NCI-H1436 treated with DMSO at 0.1 percent for 48 hours (cell line): ENCODE data around the gene PARL.
A peak's percentile ranks its signal among the peaks of the same experiment; 100 is the strongest.

Source experiments
- DNase-seq: peaks from one replicate; lab custom pipeline; 2025; lab: John Stamatoyannopoulos, UW

PARL gene, protein sequence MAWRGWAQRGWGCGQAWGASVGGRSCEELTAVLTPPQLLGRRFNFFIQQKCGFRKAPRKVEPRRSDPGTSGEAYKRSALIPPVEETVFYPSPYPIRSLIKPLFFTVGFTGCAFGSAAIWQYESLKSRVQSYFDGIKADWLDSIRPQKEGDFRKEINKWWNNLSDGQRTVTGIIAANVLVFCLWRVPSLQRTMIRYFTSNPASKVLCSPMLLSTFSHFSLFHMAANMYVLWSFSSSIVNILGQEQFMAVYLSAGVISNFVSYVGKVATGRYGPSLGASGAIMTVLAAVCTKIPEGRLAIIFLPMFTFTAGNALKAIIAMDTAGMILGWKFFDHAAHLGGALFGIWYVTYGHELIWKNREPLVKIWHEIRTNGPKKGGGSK

DNA sequence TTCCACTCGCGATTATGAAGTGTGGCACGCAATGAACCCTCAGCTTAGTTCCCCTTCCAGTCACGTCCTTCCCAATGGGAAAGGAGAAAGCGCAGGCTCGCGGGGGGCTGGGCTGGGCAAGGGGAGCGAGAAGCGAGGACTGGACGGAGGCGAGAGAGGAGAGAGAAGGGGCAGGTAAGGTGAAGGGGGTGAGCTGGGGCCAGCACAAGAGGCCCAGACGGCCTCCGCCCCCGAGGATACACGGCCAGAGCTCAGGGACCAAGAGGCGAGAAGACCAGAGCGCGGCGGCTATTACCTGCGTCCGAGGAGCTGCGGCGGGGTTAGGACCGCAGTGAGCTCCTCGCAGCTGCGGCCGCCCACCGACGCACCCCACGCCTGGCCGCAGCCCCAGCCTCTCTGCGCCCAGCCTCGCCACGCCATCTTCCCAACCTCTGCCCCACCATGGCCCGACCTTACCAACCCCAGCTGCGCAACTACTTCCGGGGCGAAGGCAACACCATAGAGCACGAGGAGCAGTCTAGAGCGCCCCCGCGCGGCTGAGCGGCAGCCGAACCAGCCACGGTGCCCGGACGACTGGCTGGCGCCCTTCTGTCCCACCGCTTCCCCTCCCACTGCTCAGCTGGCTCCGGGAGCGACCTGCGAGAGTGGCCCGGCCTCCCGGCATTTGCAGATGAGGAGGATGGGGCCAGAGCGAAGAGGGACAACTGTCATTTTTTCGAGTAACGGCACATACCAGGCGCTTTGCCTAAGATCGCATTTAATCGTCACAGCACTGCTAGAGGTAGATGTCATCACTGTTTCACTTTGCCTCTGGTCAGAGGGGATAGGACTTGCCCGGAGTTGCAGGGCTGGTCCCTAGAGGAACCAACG lies at the start of gene PARL:
Gene PARL (minus strand): TSS at position 454 of the 870 bp plus-strand sequence. CDS start 34 bp downstream, at position 420.
- DNase-seq, result peak; percentile 77

DNA sequence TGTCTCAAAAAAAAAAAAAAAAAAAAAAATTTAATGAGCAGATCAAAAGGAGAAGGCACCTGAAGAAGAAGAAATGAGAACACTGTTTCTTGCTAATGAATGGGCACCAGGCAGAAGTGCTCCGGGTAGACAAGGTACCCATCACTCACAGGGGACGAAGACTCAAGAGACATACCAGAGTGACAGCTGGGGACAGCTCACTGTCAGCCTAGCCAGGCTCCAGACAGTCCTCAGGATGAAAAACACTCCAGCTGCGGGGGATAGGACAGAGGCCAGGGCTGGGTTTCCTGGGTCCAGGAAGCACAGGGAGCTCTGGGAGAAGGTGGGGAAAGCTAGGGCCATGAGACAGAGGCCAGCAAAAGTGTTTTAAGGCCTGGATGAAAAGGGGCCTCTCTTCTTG lies 48.5 kb upstream of the PARL start:
- DNase-seq, result no peak

DNA sequence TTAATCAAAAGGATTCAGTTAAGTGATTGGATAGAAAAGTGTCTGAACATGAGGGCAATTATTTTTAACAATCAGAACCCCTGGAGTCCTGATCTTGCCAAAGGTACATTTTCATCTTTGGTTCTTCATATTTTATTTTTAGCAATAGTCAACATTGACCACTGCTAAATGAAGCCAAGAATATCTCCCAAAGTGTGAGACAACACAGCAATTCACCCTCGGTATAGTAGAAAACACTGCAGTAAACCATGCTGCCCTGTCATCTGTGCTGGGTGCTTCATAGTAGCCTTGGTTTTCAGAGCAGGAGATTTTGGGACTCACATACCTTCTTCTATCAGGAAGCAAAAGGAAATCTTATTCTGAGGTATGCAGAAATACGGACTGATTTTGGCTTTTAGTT lies 47.2 kb upstream of the PARL start:
- no peak for DNase-seq

DNA sequence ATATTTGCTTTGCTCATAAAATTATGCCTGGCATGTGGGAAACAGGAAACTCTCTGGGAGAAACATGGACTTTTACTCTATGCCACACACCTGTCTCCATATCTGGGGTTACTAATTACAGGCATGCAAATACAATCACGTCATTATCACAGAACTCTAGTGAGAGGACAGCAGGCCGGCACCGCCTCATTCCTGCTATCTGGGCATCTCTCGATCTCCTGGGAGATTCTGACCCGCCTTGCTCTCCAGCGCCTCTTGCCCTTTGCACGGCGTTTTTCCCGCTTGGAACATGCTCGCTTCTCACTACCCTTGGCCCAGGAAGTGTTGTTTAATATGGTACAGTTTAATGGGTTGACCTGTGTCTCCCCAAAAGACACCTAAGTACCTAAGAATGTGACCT lies 45.4 kb upstream of the PARL start:
- DNase-seq, result no peak

DNA sequence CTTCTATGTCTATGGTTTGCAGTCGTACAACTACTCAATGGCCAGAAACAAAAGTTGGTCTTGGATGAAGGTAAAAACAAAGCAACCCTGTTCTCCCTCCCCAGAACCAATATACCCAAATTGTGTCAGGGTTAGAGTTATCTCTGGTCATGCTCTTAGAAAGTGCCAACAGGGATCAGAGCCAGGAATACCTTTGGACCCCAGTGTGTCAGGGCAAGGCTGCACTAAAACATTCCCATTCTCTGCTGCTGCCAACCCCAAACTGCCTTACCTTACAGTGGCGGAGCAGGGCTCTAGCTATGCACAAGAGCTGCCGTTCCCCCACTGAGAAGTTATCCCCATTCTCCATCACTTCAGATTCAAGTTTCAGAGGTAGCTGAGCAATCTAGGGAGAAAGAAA lies 42.4 kb upstream of the PARL start:
- DNase-seq, result no peak

DNA sequence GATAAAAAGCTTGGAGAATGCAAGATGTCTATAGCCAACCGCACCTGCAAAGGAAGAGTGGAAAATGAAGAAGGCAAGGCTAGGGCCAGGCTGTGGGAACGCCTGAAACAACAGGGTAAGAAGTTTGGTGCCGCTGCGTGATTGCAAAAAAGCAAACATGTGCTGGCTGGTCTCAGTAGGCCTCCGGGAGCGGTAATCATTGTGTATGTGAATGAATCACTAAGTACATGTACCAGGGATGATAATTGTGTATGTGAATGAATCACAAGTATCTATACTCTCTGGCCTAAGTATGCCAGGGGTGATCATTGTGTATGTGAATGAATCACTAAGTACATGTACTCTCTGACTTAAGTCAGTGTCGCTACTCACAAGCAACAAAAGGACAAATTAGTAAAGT lies 40.3 kb upstream of the PARL start:
- DNase-seq, result peak; percentile 19

DNA sequence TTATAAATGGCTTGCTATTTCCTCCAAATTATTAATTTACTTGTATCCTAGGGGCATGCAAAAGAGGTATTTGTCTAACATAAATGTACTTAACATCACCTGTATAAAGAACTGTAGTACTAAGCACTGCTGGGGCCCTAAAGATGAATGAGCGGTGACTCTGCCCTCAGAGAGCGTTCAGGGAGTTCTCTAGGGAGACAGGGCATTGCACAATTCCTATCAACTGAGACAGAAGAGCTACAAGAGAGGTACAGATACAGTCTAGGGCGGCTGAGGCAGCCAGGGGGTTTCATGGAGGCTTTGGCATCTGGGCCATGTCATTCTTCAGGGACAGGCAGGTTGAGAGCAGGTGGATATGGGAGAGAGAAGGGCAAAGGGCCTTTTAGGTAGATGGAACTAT lies 39.9 kb upstream of the PARL start:
- no peak for DNase-seq

DNA sequence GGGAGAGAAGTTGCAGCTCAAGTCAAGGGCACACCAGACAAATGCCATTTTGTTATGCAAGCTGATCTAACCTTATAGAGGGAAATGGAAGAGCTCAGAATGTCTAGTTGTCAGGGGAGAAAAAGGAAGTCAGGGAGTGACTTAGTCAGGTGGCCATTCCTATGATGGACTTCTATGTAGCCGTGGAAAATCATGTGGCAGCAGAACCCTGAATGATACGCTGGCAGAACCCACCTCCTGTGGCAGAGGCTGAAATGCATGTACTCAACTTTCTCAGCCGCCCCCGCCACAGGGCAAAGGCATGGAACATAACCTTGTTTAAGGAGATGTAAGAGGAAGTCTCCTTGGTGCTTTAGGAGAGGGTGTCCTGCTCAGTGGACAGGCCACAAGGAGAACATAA lies 37.7 kb upstream of the PARL start:
- no peak for DNase-seq

DNA sequence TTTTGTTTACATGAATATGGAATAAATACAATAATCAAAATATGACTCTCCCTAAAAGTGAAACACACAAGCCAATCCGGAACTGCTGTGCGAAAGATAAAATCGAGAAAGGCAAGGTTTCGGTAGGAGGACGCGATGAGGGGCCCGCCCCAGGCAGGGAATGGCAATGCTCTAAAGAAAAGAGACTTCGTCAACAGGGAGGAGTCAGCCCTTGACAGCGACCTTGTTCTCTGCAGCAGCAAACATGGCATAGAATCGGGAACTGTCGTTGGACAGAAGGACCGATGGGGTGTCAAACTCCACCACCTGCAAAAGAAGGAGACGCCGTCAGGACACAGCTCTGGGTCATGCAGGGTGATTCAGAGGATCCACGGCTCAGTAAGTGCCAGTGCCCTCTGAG lies 36.4 kb upstream of the PARL start:
- DNase-seq, result no peak

DNA sequence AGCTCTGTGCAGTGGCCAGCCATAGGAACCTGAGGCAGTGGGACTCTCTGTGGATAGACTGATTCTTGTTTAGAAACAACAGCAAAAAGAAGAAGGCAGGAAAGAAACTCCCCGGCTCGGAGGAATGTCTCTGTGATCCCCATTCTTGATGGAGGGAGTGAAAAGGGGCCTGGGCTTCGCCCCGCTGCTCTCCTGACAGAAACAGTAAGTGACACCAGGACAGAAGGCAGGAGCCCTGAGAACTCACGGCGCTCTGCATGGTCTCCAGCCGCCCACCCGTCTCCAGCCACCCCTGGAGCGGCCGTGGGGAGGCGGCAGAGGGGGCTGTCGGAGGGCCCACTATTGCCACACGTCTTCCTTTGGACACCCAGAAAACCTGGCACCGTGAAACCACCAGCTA lies 35.7 kb upstream of the PARL start:
- DNase-seq, result no peak

DNA sequence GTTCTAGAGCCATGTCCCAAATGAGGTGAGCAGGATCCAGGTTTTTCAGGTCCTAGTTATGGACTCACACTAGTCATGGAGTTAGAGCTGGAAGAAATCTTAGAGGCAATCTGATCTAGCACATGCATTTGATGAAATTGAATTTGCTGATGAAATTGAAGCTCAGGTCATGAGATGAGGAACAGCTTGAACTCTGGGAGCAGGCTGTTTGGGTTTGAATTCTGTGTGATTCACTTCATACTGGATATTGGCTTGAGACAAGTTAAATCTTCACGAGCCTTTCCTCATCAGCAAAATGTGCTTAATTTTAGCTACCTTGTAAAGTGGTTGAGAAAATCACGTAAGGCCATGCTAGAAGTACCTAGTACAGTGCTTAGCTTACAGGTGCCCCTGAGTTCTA lies 33.5 kb upstream of the PARL start:
- DNase-seq, result no peak

DNA sequence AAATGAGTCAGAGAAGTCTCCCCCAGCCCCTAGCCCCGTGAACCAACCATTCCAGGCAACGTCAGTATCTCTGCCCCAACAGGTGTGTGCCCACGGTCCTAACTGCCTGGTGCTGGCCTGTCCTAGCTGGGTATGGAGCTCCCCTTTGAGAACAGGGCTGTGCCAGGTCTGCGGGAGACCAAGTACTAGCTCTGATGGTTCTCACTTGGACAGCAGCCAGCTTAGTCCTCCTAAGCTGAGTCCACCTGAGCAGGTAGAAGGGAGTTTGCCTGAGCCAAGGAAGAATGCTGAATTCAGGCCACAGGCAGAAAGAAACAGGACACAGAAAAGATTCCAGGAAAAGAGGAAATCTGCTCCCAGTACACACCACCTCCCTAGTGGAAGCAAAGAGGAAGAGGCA lies 33.1 kb upstream of the PARL start:
- DNase-seq, result no peak

DNA sequence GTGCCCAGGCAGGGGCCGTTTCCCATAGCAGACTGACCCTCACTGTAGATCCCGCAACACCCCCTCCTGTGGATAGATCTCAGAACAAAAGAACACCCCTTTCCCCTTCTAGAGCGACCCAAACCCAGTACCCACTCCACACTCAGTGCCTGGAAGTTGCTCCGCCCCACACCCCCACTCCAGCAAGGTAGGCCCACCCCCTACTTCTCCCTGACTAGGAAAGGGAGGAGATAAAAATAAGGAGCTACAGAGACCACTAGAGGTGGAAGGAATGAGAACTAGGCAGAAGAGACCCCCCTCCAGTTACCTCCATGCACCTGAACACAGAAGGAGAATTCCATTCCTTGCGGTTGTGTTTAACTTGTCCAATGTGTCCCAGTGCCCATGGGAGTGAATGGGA lies 30.2 kb upstream of the PARL start:
- no peak for DNase-seq

DNA sequence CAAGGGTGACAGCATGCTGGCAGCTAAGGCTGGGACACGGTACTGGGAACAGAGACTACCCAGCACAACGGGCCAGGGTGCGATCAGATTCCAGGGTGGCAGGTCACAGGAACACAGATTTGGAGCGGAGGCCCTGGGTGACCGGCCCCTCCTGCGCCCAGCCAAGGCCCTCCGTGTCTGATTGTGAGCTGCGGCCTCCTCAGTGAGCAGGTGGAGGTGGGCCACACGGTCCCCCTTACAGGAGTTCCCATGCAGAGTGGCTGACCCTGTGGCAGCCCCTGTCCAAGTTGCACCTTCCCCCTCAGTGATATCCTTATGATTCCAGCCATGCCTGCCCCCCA lies 28.9 kb upstream of the PARL start:
- DNase-seq, result no peak

DNA sequence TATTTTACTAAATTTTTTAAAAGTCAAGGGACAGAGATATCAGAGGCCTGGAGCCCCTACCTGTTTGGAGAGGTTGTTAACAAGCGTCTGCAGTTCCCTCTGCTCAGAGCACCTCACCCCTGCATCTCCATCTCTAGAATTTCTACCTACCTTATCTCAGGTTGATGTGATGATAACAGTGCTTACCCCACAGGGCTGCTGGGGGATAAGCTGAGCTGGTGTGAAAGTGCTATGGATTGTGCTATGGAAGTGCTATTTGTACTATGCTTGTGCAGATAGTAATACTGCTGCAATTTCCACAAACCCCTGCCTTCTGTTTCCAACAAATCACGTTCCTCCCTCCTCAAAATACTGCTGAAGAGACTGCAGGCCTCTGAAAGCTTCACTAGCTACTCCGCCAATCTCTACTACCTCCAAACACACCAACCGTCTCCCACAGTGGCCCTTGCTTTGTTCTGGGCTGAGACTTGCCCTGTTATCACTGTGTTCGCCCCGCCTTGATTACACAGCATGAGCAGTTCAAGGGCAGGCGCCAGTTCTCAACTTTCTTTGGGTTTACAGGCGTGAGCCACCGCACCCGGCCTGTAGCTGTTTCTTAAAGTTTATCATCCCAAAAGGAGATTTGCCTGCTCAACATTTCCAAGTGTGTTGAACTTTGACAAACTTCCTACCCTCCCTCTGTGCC lies 28.4 kb upstream of the PARL start:
- DNase-seq, result no peak

DNA sequence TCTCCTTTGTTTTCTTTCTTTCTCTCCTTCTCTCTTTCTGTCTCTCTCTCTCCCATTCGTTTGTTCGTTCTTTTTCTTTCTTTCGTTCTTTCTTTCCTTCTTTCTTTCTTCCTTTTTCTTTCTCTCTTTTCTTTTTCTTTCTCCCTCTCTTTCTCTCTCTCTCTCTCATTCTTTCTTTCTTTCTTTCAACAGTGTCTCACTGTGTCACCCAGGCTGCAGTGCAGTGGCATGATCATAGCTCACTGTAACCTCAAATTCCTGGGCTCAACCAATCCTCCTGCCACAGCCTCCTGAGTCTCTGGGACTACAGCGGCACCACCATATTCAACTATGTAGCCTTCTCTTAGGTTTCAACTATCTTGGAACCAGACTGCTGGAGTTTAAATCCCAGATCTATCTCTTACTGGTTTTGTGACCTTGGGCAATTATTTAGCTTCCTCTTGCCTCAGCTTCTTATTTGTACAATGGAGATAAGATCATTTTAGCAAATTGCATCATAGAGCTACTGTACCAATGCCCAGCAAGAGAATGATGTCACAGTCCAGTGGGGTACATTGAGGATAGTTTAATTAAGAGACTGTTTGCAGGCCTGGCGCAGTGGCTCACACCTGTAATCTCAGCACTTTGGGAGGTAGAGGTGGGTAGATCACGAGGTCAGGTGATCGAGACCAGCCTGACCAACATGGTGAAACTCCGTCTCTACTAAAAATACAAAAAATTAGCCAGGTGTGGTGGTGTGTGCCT lies 27.3 kb upstream of the PARL start:
- DNase-seq, result no peak

DNA sequence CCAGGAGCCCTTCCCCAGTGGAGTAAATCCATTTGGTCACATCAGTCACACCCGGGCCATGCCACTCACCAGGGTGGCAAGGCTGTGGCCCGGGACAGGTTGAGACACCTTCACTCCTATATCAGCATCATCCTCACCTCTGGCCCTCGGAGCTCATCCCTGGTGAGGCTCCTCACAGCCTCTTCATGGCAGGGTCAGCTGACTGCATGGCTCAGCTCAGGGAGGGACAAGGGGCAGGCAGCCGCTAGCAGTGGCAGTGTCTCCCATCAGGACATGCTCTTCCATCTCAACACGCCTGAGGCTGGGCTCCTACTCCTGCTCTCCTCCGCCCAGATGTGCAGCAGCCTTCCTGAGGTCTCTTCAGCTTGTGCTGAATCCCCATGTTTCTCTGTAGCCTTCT lies 26.4 kb upstream of the PARL start:
- DNase-seq, result no peak

DNA sequence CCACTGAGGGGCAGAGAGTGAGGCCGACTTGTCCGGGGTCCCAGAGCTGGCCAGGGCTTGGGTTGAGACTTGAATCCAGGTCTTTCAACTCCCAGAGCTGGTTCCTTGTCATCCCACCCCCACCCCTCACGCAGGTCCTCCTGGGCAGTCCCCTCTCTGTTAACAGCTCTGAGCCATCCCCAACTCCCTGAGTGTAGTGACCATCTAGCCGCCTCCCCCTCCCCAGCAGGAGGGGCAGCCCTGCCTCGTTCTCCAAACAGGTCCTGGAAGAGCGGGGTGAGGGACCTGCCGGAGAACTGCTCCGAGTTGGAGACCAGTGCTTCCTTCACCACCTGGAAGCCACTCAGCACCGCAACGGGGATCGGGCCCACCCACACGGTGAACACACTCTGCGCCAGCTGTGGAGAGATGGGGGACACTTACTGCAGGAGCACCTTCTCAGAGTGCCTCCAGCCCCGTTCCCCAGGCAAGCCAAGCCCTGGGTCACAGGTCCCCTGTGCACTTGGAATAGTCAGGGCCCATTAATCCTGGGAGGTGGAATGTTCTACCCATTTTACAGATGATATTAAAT lies 24.4 kb upstream of the PARL start:
- DNase-seq, result no peak

DNA sequence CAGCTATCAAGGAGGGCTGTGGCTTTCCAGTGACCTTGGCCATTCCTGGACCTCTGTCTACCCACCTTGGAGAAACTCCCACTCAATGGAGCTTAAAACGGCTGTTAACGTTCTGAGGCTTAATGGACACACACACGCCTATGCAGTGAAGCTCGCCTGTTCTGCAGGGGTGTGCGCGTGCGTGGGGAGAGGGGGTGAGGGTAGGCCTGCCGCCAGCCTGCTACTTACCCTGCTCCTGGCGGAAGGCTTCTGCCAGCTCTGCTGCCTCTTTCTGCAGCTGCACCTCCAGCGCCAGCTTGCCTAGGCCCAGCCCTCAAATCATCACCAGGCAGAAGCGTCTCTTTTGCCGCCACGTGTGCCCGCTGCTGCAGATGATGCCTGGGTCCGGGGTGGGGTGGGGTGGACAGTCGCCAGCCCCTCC lies 23.2 kb upstream of the PARL start:
- DNase-seq, result no peak

DNA sequence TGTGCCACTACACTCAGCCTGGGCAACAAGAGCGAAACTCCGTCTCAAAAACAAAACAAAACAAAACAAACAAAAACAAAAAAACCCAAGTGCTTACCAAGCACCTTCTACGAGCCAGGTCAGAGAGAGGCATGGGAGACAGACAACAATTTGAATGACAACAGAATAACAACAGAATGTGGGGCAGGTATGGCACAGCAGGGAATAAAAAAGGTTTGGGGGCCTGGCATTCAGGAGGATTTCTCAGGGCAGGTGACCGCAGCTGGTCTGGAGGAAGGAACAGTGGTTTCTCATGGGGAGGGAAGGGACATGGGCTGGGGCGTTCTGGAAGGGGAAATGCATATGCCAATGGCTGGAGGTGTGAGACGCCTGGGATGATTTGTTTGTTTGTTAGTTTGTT lies 22.5 kb upstream of the PARL start:
- DNase-seq, result no peak

DNA sequence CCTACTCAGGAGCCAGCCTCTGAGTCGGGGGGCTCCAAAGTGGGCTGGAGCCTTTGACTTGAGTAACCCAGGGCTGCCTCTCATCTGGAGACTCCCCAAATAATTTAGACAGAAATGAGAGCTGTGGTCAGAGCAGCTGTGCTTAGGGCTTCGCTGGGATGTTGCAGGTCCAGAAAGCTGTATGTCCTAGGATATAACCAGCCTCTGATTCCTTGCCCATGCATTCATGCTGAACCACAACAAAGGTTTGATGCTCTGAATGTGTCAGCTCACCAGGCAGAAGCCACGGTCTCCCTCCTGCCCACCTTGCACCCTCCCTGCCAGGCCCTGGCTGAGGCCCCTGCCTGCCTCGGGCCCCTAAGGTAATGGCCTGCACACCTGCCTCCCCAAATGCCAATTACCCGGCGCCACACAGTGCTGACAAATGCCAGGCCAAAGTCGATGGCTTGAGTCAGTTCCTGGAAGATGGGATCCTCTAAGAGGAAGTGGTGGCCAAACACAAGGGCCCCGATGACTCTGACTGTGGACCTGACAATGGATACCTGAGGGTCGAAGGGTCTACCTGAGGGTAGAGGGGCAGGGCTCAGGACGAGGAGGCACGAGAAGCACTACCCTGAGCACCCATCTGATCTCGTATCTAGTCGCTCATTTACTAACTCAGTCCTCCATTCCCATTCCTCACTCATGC lies 21.7 kb upstream of the PARL start:
- DNase-seq, result no peak
